GM19438 (cell line): Measurements from ENCODE around the gene NBPF1.
"Not testable (repeated sequence)": the region's sequence is repeated elsewhere in the genome, so short reads cannot be mapped to it uniquely, and the experiment has no call there.

Source experiments
- ATAC-seq: cut with Tn5 transposase; IDR thresholded peaks from one replicate; pipeline ENCODE4 v1.9.1; 2021; ENCODE audit warnings: low read depth; ENCODE audit not compliant: unreplicated experiment

NBPF1 gene

GRCh38 chr1:16557034-16557433 lies 56.3 kb downstream of the NBPF1 start:
- ATAC-seq, result not testable (repeated sequence)

GRCh38 chr1:16553244-16553643 lies 60.1 kb downstream of the NBPF1 start:
- not testable (repeated sequence) for ATAC-seq

- not testable (repeated sequence) for ATAC-seq
These were observed 63.0 kb downstream of the NBPF1 start for GRCh38 chr1:16550212-16550918.

- not testable (repeated sequence) for ATAC-seq
These were observed 63.8 kb downstream of the NBPF1 start for GRCh38 chr1:16549545-16549944.

- not testable (repeated sequence) for ATAC-seq
These were observed 65.7 kb downstream of the NBPF1 start for GRCh38 chr1:16547502-16548241.

- not testable (repeated sequence) for ATAC-seq
These were observed 67.7 kb downstream of the NBPF1 start for GRCh38 chr1:16545682-16546095.

- not testable (repeated sequence) for ATAC-seq
These were observed 72.9 kb downstream of the NBPF1 start for GRCh38 chr1:16540421-16540893.

GRCh38 chr1:16537528-16537927 lies 75.8 kb downstream of the NBPF1 start:
- not testable (repeated sequence) for ATAC-seq

GRCh38 chr1:16536796-16537195 lies 76.6 kb downstream of the NBPF1 start:
- ATAC-seq, result not testable (repeated sequence)

- not testable (repeated sequence) for ATAC-seq
These were observed 77.5 kb downstream of the NBPF1 start for GRCh38 chr1:16535898-16536297.

GRCh38 chr1:16535487-16535886 lies 77.9 kb downstream of the NBPF1 start:
- ATAC-seq, result not testable (repeated sequence)

GRCh38 chr1:16534829-16535456 lies 78.4 kb downstream of the NBPF1 start:
- not testable (repeated sequence) for ATAC-seq

- ATAC-seq, result not testable (repeated sequence)
These were observed 79.0 kb downstream of the NBPF1 start for GRCh38 chr1:16534239-16534828.

GRCh38 chr1:16532235-16532991 lies 81.0 kb downstream of the NBPF1 start:
- ATAC-seq, result not testable (repeated sequence)

- ATAC-seq, result not testable (repeated sequence)
These were observed 85.0 kb downstream of the NBPF1 start for GRCh38 chr1:16528338-16528737.

- not testable (repeated sequence) for ATAC-seq
These were observed 87.6 kb downstream of the NBPF1 start for GRCh38 chr1:16525769-16526168.

- not testable (repeated sequence) for ATAC-seq
These were observed 91.7 kb downstream of the NBPF1 start for GRCh38 chr1:16521679-16522078.

GRCh38 chr1:16521288-16521583 lies 92.1 kb downstream of the NBPF1 start:
- ATAC-seq, result no peak

GRCh38 chr1:16520435-16521287 lies 92.7 kb downstream of the NBPF1 start:
- not testable (repeated sequence) for ATAC-seq
